Measurements from ENCODE around the gene STAMBPL1. TPM values are rescaled to one million over a fixed set of nuclear protein-coding genes. Genes with fewer than 3 reads are reported as not detected.

Gene STAMBPL1
- total RNA-seq, 1 donor from 2014 or later = 1.5 TPM

GRCh38 chr10:88893611-88894010, 13.6 kb downstream of the STAMBPL1 start:
- Histone ChIP-seq H3K79me2 (ENCODE audit: insufficient read depth, low read length) (no peaks in the 10 kb centered on the region), H4K20me1 (ENCODE audit: insufficient read depth, low read length) (no peaks in the 10 kb centered on the region), H3K4me2 (ENCODE audit: low read length) (no peak overlapping the region), H3K4me1 (ENCODE audit: insufficient read depth, low read length) (peaks cover 10% of the 10 kb centered on the region), H2AFZ (ENCODE audit: low read depth, low read length) (no peak overlapping the region), H3K9me3 (ENCODE audit: insufficient read depth, low read depth, low read length) (no peaks in the 10 kb centered on the region), H3K27me3 (ENCODE audit: insufficient read depth, low read length) (no peaks in the 10 kb centered on the region), H3K36me3 (ENCODE audit: insufficient read depth, low read length) (no peaks in the 10 kb centered on the region), H3K4me3 (ENCODE audit: insufficient read depth, low read depth, low read length) (no peak overlapping the region), H3K9ac (ENCODE audit: low read length) (no peak overlapping the region), H3K27ac (ENCODE audit: low read depth, low read length) (no peak overlapping the region)
- Mint-ChIP-seq H3K36me3 (ENCODE audit: low read depth, unreplicated experiment) (no peaks in the 10 kb centered on the region), H3K9me3 (ENCODE audit: unreplicated experiment) (no peaks in the 10 kb centered on the region), H3K4me1 (ENCODE audit: low read depth, unreplicated experiment) (peaks cover 11% of the 10 kb centered on the region), H3K27me3 (ENCODE audit: low read depth, unreplicated experiment) (no peaks in the 10 kb centered on the region), H3K27ac (ENCODE audit: unreplicated experiment) (no peak overlapping the region), H3K4me3 (ENCODE audit: unreplicated experiment) (no peak overlapping the region)
- TF ChIP-seq EZH2 (IDR thresholded peaks at IDR 0.05; ENCODE audit: insufficient read depth, low read length) = no peak
- TF ChIP-seq CTCF (IDR thresholded peaks at IDR 0.05; ENCODE audit: insufficient read depth, low read depth, low read length) = no peak
- DNase-seq (ENCODE audit: low read depth) (peak; percentile 43), FAIRE-seq (no peak)

GRCh38 chr10:88895250-88895649, 15.2 kb downstream of the STAMBPL1 start:
- Histone ChIP-seq H3K9ac (ENCODE audit: low read length) (no peak overlapping the region), H3K9me3 (ENCODE audit: insufficient read depth, low read depth, low read length) (no peaks in the 10 kb centered on the region), H3K27ac (ENCODE audit: low read depth, low read length) (no peak overlapping the region), H3K4me3 (ENCODE audit: insufficient read depth, low read depth, low read length) (no peak overlapping the region), H3K4me1 (ENCODE audit: insufficient read depth, low read length) (peaks cover 10% of the 10 kb centered on the region), H3K27me3 (ENCODE audit: insufficient read depth, low read length) (no peaks in the 10 kb centered on the region), H3K36me3 (ENCODE audit: insufficient read depth, low read length) (no peaks in the 10 kb centered on the region), H2AFZ (ENCODE audit: low read depth, low read length) (no peak overlapping the region), H3K79me2 (ENCODE audit: insufficient read depth, low read length) (no peaks in the 10 kb centered on the region), H3K4me2 (ENCODE audit: low read length) (no peak overlapping the region), H4K20me1 (ENCODE audit: insufficient read depth, low read length) (no peaks in the 10 kb centered on the region)
- Mint-ChIP-seq H3K27me3 (ENCODE audit: low read depth, unreplicated experiment) (no peaks in the 10 kb centered on the region), H3K4me1 (ENCODE audit: low read depth, unreplicated experiment) (peaks cover 11% of the 10 kb centered on the region), H3K36me3 (ENCODE audit: low read depth, unreplicated experiment) (no peaks in the 10 kb centered on the region), H3K4me3 (ENCODE audit: unreplicated experiment) (no peak overlapping the region), H3K9me3 (ENCODE audit: unreplicated experiment) (no peaks in the 10 kb centered on the region), H3K27ac (ENCODE audit: unreplicated experiment) (no peak overlapping the region)
- TF ChIP-seq EZH2 (IDR thresholded peaks at IDR 0.05; ENCODE audit: insufficient read depth, low read length) (no peak), CTCF (IDR thresholded peaks at IDR 0.05; ENCODE audit: insufficient read depth, low read depth, low read length) (no peak)
- no peak for FAIRE-seq
- DNase-seq (ENCODE audit: low read depth) = no peak

GRCh38 chr10:88896372-88896993, 16.4 kb downstream of the STAMBPL1 start:
- H3K4me1 Mint-ChIP-seq (ENCODE audit: low read depth, unreplicated experiment) = peaks cover 11% of the 10 kb centered on the region
- Histone ChIP-seq H3K9me3 (ENCODE audit: insufficient read depth, low read depth, low read length) (no peaks in the 10 kb centered on the region), H3K4me2 (ENCODE audit: low read length) (no peak overlapping the region), H3K27ac (ENCODE audit: low read depth, low read length) (no peak overlapping the region), H3K79me2 (ENCODE audit: insufficient read depth, low read length) (no peaks in the 10 kb centered on the region), H3K27me3 (ENCODE audit: insufficient read depth, low read length) (no peaks in the 10 kb centered on the region), H3K9ac (ENCODE audit: low read length) (no peak overlapping the region), H3K4me1 (ENCODE audit: insufficient read depth, low read length) (peaks cover 10% of the 10 kb centered on the region), H4K20me1 (ENCODE audit: insufficient read depth, low read length) (no peaks in the 10 kb centered on the region), H3K36me3 (ENCODE audit: insufficient read depth, low read length) (no peaks in the 10 kb centered on the region), H3K4me3 (ENCODE audit: insufficient read depth, low read depth, low read length) (no peak overlapping the region), H2AFZ (ENCODE audit: low read depth, low read length) (no peak overlapping the region)
- DNase-seq (ENCODE audit: low read depth) (no peak), FAIRE-seq (peak; percentile 74)
- TF ChIP-seq EZH2 (IDR thresholded peaks at IDR 0.05; ENCODE audit: insufficient read depth, low read length) = no peak
- TF ChIP-seq CTCF (IDR thresholded peaks at IDR 0.05; ENCODE audit: insufficient read depth, low read depth, low read length) = no peak
- H3K27ac Mint-ChIP-seq (ENCODE audit: unreplicated experiment) = no peak overlapping the region
- no peaks in the 10 kb centered on the region for H3K9me3 Mint-ChIP-seq (ENCODE audit: unreplicated experiment)
- H3K36me3 Mint-ChIP-seq (ENCODE audit: low read depth, unreplicated experiment) = no peaks in the 10 kb centered on the region
- H3K4me3 Mint-ChIP-seq (ENCODE audit: unreplicated experiment) = no peak overlapping the region
- no peaks in the 10 kb centered on the region for H3K27me3 Mint-ChIP-seq (ENCODE audit: low read depth, unreplicated experiment)

All from astrocyte (in vitro differentiated cells and primary cell).